ENCODE results near the gene ABCD4.
"Not testable (repeated sequence)": the region's sequence is repeated elsewhere in the genome, so short reads cannot be mapped to it uniquely, and the experiment has no call there.

Gene ABCD4

GRCh38 chr14:74302634-74303569 lies at the start of gene ABCD4:
Gene ABCD4 (minus strand): TSS chr14:74302934. CDS start chr14:74302912, 22 bp downstream.
- DNase-seq (ENCODE audit: low spot score) = peak; percentile 77

DNA sequence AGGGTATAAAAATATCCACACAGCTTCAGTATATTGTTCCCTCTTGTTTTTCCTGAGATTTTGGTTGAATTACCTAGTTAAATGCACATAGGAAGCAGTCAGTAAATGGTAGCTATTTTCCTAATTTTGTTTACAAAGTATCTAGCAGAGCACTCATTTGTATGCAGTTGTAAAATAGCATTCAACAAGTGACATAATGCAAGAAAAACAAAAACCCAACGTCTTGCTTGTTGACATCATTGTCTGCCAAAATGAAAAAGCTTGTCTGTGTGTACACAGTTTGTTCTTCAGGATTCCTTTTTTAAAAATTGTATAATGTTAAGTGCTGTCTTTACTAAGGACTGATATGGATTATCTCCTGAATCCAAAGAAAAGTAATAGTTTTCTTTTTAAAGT lies 48.2 kb upstream of the ABCD4 start:
- DNase-seq (ENCODE audit: low spot score) = no peak

- no peak for DNase-seq (ENCODE audit: low spot score)
Observed at GRCh38 chr14:74350211-74350927, 47.6 kb upstream of the ABCD4 start.

DNA sequence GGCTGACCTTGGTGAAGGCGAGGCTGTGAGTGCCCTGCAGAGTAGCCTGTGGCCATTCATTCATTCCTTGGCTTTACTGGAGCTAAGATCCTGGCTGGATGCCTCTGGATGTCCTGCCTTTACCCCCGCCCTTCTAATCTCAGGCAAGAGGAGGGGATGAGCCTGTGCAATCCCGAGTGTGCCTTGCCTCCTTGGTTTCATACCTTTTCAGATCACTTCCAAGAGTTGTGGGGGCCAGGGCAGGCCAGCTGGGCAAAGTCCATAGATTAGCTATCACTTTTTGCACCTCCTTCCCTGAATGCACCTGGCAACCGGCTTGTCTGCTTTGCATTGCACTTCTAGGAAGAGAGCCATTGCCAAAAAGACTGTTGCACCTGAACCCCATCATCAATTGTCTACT lies 47.0 kb upstream of the ABCD4 start:
- no peak for DNase-seq (ENCODE audit: low spot score)

GRCh38 chr14:74348735-74349463 lies 46.2 kb upstream of the ABCD4 start:
- no peak for DNase-seq (ENCODE audit: low spot score)

DNA sequence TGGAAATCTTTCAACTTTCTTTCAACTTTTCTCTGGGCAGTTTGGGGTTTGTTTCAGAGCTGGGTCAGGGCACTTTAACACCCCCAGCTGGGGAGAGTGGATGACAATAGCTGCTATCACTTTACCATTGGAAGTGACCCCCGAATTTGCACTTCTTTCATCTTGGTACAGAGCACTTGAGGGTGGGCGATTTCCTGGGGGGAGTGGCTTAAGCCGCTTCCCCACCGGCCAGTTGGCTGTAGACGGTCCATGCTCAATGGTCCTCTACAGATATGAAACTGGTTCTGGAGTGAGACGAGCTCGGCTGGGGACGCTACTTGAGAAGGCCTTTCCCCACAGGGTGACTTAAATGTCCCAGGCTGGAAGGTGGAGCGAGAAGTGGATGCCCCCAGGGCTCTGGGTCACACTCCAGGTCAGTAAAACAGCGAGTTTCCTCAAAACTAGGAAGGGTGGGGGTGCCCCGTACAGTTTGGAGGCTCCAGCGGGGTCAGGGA lies 45.6 kb upstream of the ABCD4 start, which contains the start of gene VRTN:
Gene VRTN (plus strand): TSS at position 231 of the 494 bp plus-strand sequence. CDS start 8,313 bp downstream, outside the sequence.
- DNase-seq (ENCODE audit: low spot score) = no peak

DNA sequence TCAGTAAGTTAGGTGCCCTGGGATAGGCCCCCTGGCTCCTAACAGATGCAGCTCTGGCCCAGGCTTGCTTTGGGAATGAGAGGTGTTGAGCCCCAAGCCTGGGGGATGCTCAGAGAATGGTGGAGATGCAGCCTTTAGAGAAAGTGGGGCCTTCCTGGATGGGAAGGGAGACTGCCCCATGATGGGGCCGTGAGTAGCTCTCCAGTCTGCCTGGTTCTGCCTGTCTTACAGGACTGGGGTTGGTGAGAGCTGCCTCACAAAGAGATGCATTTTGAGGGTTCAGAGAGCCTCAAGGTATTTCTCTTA lies 45.0 kb upstream of the ABCD4 start:
- no peak for DNase-seq (ENCODE audit: low spot score)

- DNase-seq (ENCODE audit: low spot score) = no peak
Observed at GRCh38 chr14:74347097-74347794, 44.5 kb upstream of the ABCD4 start.

- DNase-seq (ENCODE audit: low spot score) = no peak
Observed at GRCh38 chr14:74346341-74346740, 43.6 kb upstream of the ABCD4 start.

GRCh38 chr14:74333909-74334308 lies 31.2 kb upstream of the ABCD4 start:
- DNase-seq (ENCODE audit: low spot score) = no peak

- DNase-seq (ENCODE audit: low spot score) = not testable (repeated sequence)
Observed at GRCh38 chr14:74329950-74330552, 27.3 kb upstream of the ABCD4 start.

DNA sequence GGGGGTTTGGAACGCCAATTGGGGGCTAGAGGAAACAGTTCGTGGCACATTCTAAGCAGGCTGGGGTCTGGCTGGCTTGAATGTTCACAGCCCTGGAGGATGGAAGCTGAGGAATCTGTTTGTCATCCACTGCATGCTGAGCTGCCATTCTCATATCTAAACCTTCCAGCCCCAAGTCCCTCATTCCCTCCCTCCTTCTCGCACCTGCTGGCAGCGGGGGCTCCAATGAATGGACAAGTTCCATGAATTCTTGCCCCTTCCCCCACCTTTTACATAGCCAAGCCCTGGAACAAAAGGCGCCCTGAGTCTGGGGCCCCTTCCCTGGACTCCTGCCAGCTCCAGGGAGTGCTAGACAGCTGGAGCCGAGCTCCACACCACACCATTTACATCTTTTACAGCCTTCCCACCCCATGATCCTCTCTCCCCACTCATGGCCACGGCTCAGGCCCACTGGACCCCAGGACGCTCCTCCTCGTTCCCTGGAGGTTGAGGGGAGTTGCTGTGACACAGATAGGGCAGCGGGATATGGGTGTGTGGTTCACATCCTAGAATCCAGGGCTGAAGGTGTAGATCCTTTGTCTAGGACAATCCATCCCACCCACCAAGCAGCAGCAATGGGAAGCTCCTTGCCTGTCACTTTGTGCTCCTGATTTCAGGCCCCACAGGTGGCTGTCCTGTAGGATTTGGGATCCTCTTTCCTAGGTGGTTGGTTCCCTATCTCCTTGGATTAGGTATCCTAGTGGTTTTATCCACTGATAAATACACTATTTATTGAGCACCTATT lies 23.8 kb upstream of the ABCD4 start:
- DNase-seq (ENCODE audit: low spot score) = no peak

GRCh38 chr14:74325446-74325845 lies 22.7 kb upstream of the ABCD4 start:
- no peak for DNase-seq (ENCODE audit: low spot score)

GRCh38 chr14:74324931-74325361 lies 22.2 kb upstream of the ABCD4 start:
- peak; percentile 36 for DNase-seq (ENCODE audit: low spot score)

GRCh38 chr14:74314576-74314975 lies 11.8 kb upstream of the ABCD4 start:
- no peak for DNase-seq (ENCODE audit: low spot score)

- no peak for DNase-seq (ENCODE audit: low spot score)
Observed at GRCh38 chr14:74313601-74314000, 10.9 kb upstream of the ABCD4 start.

DNA sequence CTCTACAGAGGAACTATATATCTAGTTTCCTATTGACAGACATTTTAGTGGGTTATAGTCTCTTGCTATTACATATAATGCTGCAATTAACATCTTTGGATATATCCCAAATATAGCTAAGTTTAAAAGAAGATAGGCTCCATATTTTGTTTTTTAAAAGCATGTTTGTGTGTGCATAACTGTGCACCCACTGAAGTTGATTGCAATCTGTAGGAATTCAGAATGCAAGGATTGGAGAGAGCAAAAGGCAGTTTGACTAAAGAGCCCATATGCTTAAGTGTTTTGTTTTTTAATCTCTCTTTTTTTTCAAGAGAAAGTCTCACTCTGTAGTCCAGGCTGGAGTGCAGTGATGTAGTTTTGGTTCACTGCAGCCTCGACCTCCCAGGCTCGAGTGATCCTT lies 9.4 kb upstream of the ABCD4 start:
- no peak for DNase-seq (ENCODE audit: low spot score)

- no peak for DNase-seq (ENCODE audit: low spot score)
Observed at GRCh38 chr14:74309125-74310022, 6.6 kb upstream of the ABCD4 start.

DNA sequence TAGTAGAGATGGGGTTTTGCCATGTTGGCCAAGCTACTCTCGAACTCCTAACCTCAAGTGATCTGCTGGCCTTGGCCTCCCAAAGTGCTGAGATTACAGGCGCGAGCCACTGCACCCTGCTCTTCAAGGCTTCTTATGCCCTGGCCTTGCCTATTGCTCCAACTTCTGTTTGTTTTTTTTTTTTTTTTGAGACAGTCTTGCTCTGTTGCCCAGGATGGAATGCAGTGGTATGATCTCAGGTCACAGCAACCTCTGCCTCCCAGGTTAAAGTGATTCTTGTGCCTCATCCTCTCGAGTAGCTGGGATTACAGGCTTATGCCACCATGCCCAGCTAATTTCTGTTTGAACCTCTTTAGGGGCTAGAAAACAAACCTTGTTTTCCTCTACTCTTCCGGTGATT lies 6.0 kb upstream of the ABCD4 start:
- no peak for DNase-seq (ENCODE audit: low spot score)

All from germinal center (tissue), 1 donor.